ENCODE measurements around the gene FOXK1. TPM values are rescaled to one million over a fixed set of nuclear protein-coding genes. Genes with fewer than 3 reads are reported as not detected.

Gene FOXK1
- total RNA-seq, 1 experiment from 2014 or later: 12.8 TPM

- DNase-seq (ENCODE audit: low spot score): peak; percentile 100
These were observed 62.5 kb downstream of the FOXK1 start for GRCh38 chr7:4744391-4745264.

- DNase-seq (ENCODE audit: low spot score): no peak
These were observed 63.3 kb downstream of the FOXK1 start for GRCh38 chr7:4745265-4745919.

GRCh38 chr7:4745971-4746919, 64.2 kb downstream of the FOXK1 start:
- DNase-seq (ENCODE audit: low spot score): peak; percentile 88

- no peak for DNase-seq (ENCODE audit: low spot score)
These were observed 64.9 kb downstream of the FOXK1 start for GRCh38 chr7:4747013-4747412.

GRCh38 chr7:4747746-4748145, 65.7 kb downstream of the FOXK1 start:
- no peak for DNase-seq (ENCODE audit: low spot score)

- DNase-seq (ENCODE audit: low spot score): no peak
These were observed 66.2 kb downstream of the FOXK1 start for GRCh38 chr7:4748231-4748681.

GRCh38 chr7:4749363-4749762, 67.3 kb downstream of the FOXK1 start:
- DNase-seq (ENCODE audit: low spot score): no peak

GRCh38 chr7:4749798-4750197, 67.7 kb downstream of the FOXK1 start:
- DNase-seq (ENCODE audit: low spot score): no peak

- DNase-seq (ENCODE audit: low spot score): no peak
These were observed 69.4 kb downstream of the FOXK1 start for GRCh38 chr7:4751398-4751947.

- DNase-seq (ENCODE audit: low spot score): peak; percentile 83
These were observed 71.7 kb downstream of the FOXK1 start for GRCh38 chr7:4753598-4754432.

GRCh38 chr7:4754433-4755010, 72.4 kb downstream of the FOXK1 start:
- no peak for DNase-seq (ENCODE audit: low spot score)

- DNase-seq (ENCODE audit: low spot score): no peak
These were observed 73.0 kb downstream of the FOXK1 start for GRCh38 chr7:4755045-4755444.

GRCh38 chr7:4758111-4758510, 76.0 kb downstream of the FOXK1 start:
- DNase-seq (ENCODE audit: low spot score): no peak

GRCh38 chr7:4758791-4759190, 76.7 kb downstream of the FOXK1 start:
- DNase-seq (ENCODE audit: low spot score): no peak

- DNase-seq (ENCODE audit: low spot score): no peak
These were observed 77.1 kb downstream of the FOXK1 start for GRCh38 chr7:4759211-4759610.

GRCh38 chr7:4760952-4761351, 78.9 kb downstream of the FOXK1 start:
- DNase-seq (ENCODE audit: low spot score): no peak

- no peak for DNase-seq (ENCODE audit: low spot score)
These were observed 80.3 kb downstream of the FOXK1 start for GRCh38 chr7:4762121-4763055.

GRCh38 chr7:4763091-4763793, 81.1 kb downstream of the FOXK1 start:
- DNase-seq (ENCODE audit: low spot score): no peak

- DNase-seq (ENCODE audit: low spot score): no peak
These were observed 81.7 kb downstream of the FOXK1 start for GRCh38 chr7:4763794-4764185.

All from H4 (cell line).